Caco-2 (cell line): ENCODE results near the gene GSKIP. TPM values are rescaled to one million over a fixed set of nuclear protein-coding genes. Genes with fewer than 3 reads are reported as not detected.

ENCODE experiments used
- BruUV-seq: library from RNA; stranded (reverse); fragments of 400-500 nt; replicated peaks from 2 replicates; lab custom pipeline; 2021; lab: Mats Ljungman, UMichigan
- CTCF ChIA-PET: fragments of 300-600 bp; sonication (Branson Sonifier 250); formaldehyde crosslinking; loops from one replicate; lab custom pipeline; 2022; ENCODE audit warnings: antibody characterized with exemption; lab: Charles Lee
- POLR2A ChIA-PET: fragments of 300-600 bp; sonication (Branson Sonifier 250); formaldehyde crosslinking; loops from one replicate; lab custom pipeline; 2022; ENCODE audit warnings: antibody characterized with exemption; lab: Charles Lee
- DNase-seq, 2 experiments: peaks; one replicate each; pipeline versions ENCODE4 v3.0.0 to v3.0.0-alpha.2; 2020 to 2022
- H3K27me3 ChIP-seq: replicated peaks from 2 replicates; pipeline ENCODE4 v1.6.0; 2011; ENCODE audit warnings: low read length; ENCODE audit not compliant: control insufficient read depth, insufficient read depth
- H3K36me3 ChIP-seq: 2 replicates; pipeline ENCODE4 v1.5.1; 2011; ENCODE audit warnings: low read length; ENCODE audit not compliant: control insufficient read depth, insufficient read depth
- H3K4me1 ChIP-seq: fragments of 250-450 bp; sonication (Bioruptor Pico); 2 replicates; pipeline ENCODE4 v1.5.1; 2020; ENCODE audit warnings: mild to moderate bottlenecking
- H3K4me3 ChIP-seq: 2 replicates; pipeline ENCODE4 v1.5.1; 2011; ENCODE audit warnings: low read depth, mild to moderate bottlenecking, control low read depth, low read length
- H3K9me3 ChIP-seq: fragments of 250-450 bp; sonication (Bioruptor Pico); 2 replicates; pipeline ENCODE4 v1.5.1; 2020; ENCODE audit warnings: mild to moderate bottlenecking, moderate library complexity
- H3K27ac Mint-ChIP-seq: one replicate; pipeline ENCODE4 v1.8.0; 2022; ENCODE audit warnings: mixed read lengths; ENCODE audit not compliant: unreplicated experiment
- H3K27me3 Mint-ChIP-seq: one replicate; pipeline ENCODE4 v1.8.0; 2022; ENCODE audit warnings: mixed read lengths; ENCODE audit not compliant: insufficient read depth, unreplicated experiment
- H3K36me3 Mint-ChIP-seq: one replicate; pipeline ENCODE4 v1.8.0; 2022; ENCODE audit warnings: mild to moderate bottlenecking, mixed read lengths; ENCODE audit not compliant: insufficient read depth, unreplicated experiment
- H3K4me1 Mint-ChIP-seq: one replicate; pipeline ENCODE4 v1.8.0; 2022; ENCODE audit warnings: low read depth, mixed read lengths; ENCODE audit not compliant: unreplicated experiment
- H3K4me3 Mint-ChIP-seq: one replicate; pipeline ENCODE4 v1.8.0; 2022; ENCODE audit warnings: mild to moderate bottlenecking, moderate library complexity, mixed read lengths; ENCODE audit not compliant: unreplicated experiment
- H3K9me3 Mint-ChIP-seq: one replicate; pipeline ENCODE4 v1.8.0; 2022; ENCODE audit warnings: mixed read lengths; ENCODE audit not compliant: unreplicated experiment
- intact Hi-C: fragments of 100-400 bp; cut with micrococcal nuclease; formaldehyde crosslinking; loops from one replicate; pipeline ENCODE4 v1.10.0; 2022; ENCODE audit not compliant: unreplicated experiment
- total RNA-seq: library from RNA; stranded (reverse); gene quantifications from 2 replicates; pipeline ENCODE4 v1.2.3, GENCODE V29; 2022
- TF ChIP-seq, protein P1 (sequence below), 2 experiments: fragments of 200-600 bp in 1 of 2; IDR thresholded peaks; 1 replicate in 1 of 2; 2 replicates in 1 of 2; pipeline versions ENCODE4 v1.5.1 to v1.8.0; 2011 to 2022; ENCODE audit warnings: antibody characterized with exemption in 1 of 2, control low read depth in 1 of 2, inconsistent platforms in 1 of 2, low read depth in 1 of 2, low read length in 1 of 2, mild to moderate bottlenecking in 1 of 2, moderate library complexity in 1 of 2; ENCODE audit not compliant: insufficient read depth in 1 of 2, severe bottlenecking in 1 of 2, unreplicated experiment in 1 of 2

The GSKIP gene
- total RNA-seq, 1 experiment from 2014 or later, result 24.1 TPM

DNA sequence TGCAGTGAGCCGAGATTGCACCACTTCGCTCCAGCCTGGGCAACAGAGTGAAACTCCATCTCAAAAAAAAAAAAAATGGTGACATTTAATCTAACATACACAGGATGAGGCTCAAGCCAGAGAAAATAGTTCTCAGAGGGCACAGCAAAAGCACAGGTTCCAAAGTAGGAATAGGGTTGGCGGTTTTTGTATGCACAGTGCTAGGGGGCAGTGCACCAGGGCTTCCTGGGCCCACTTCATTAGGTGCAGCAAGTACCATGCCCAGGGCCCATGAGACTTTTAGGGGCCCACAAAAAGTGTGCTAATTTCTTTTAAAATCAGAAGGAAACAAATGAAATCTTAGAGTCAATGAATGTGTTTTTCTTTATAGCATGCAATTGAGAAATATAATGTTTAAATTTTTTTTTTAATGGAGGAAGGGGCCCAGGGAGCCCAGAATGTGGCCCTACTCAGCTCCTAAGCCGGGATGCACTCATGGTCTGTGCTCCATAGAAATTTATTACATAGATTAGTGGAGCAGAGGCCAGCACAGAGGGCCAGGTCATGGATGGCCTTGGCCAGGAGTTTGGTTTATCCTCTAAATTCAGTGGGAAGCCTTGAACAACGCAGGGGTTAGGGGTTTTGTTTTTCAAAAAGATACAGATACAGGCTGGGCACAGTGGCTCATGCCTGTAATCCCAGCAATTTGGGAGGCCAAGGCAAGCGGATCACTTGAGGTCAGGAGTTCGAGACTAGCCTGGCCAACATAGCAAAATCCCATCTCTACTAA is 30.9 kb downstream of the GSKIP start:
- Histone ChIP-seq H3K9me3 (no peaks in the 10 kb centered on the region), H3K36me3 (no peaks in the 10 kb centered on the region), H3K27me3 (no peaks in the 10 kb centered on the region), H3K4me1 (peaks cover 13% of the 10 kb centered on the region; the same call in 1 of the 2 replicates), H3K4me3 (no peak overlapping the region)
- Mint-ChIP-seq H3K27me3 (no peaks in the 10 kb centered on the region), H3K4me3 (no peak overlapping the region), H3K36me3 (peaks cover 7% of the 10 kb centered on the region), H3K9me3 (no peaks in the 10 kb centered on the region), H3K27ac (no peak overlapping the region), H3K4me1 (no peaks in the 10 kb centered on the region)
- ChIA-PET POLR2A (no interaction called here), CTCF (no interaction called here)
- intact Hi-C loops, result no loop called here
- BruUV-seq, result no TSS peak
- DNase-seq, result no peak
- TF ChIP-seq, protein P1, sequence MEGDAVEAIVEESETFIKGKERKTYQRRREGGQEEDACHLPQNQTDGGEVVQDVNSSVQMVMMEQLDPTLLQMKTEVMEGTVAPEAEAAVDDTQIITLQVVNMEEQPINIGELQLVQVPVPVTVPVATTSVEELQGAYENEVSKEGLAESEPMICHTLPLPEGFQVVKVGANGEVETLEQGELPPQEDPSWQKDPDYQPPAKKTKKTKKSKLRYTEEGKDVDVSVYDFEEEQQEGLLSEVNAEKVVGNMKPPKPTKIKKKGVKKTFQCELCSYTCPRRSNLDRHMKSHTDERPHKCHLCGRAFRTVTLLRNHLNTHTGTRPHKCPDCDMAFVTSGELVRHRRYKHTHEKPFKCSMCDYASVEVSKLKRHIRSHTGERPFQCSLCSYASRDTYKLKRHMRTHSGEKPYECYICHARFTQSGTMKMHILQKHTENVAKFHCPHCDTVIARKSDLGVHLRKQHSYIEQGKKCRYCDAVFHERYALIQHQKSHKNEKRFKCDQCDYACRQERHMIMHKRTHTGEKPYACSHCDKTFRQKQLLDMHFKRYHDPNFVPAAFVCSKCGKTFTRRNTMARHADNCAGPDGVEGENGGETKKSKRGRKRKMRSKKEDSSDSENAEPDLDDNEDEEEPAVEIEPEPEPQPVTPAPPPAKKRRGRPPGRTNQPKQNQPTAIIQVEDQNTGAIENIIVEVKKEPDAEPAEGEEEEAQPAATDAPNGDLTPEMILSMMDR (IDR thresholded peaks at IDR 0.05; ENCODE audit: insufficient read depth in 1 of 2, low read depth in 1 of 2, low read length in 1 of 2, severe bottlenecking in 1 of 2, unreplicated experiment in 1 of 2), result no peak

GRCh38 chr14:96398432-96398831 is 35.1 kb downstream of the GSKIP start:
- no peak for DNase-seq
- no peaks in the 10 kb centered on the region for H3K36me3 Mint-ChIP-seq
- no peaks in the 10 kb centered on the region for H3K9me3 Mint-ChIP-seq
- TF ChIP-seq, protein P1 (IDR thresholded peaks at IDR 0.05; ENCODE audit: insufficient read depth in 1 of 2, low read depth in 1 of 2, low read length in 1 of 2, severe bottlenecking in 1 of 2, unreplicated experiment in 1 of 2), result no peak
- H3K4me3 Mint-ChIP-seq, result no peak overlapping the region
- Histone ChIP-seq H3K4me1 (no peaks in the 10 kb centered on the region), H3K9me3 (no peaks in the 10 kb centered on the region), H3K4me3 (no peak overlapping the region), H3K27me3 (no peaks in the 10 kb centered on the region), H3K36me3 (no peaks in the 10 kb centered on the region)
- no peaks in the 10 kb centered on the region for H3K4me1 Mint-ChIP-seq
- peaks cover 5% of the 10 kb centered on the region for H3K27me3 Mint-ChIP-seq
- ChIA-PET POLR2A (interaction anchor here (0.6 kb wide), 1 partner anchor 321 kb away, joined by 3 read pairs; no protein-coding TSS in a partner anchor), CTCF (no interaction called here)
- intact Hi-C loops, result no loop called here
- no peak overlapping the region for H3K27ac Mint-ChIP-seq
- BruUV-seq, result no TSS peak

DNA sequence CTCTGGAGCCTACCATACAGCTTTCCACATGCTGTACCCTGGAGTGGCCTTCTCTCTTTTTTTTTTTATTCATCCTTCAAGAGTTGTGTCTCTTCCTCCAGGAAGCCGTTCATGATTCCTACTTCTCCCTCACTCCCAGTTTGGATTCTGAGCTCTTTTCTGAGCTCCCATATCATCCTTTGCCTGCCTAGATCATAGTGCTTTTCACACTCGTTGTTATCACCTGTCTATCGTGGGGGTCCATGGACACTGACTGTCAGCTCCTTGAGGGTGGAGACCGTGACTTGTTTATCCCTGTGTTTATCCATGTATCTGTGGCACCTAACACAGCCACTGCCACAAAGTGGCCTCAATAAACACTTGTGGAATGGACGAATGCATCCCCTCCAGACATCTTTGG is 35.6 kb downstream of the GSKIP start:
- intact Hi-C loops, result no loop called here
- ChIA-PET CTCF (no interaction called here), POLR2A (no interaction called here)
- no peaks in the 10 kb centered on the region for H3K9me3 Mint-ChIP-seq
- H3K27ac Mint-ChIP-seq, result no peak overlapping the region
- no peak overlapping the region for H3K4me3 ChIP-seq
- H3K27me3 ChIP-seq, result no peaks in the 10 kb centered on the region
- peaks cover 5% of the 10 kb centered on the region for H3K27me3 Mint-ChIP-seq
- H3K9me3 ChIP-seq, result no peaks in the 10 kb centered on the region
- DNase-seq, result no peak
- H3K4me3 Mint-ChIP-seq, result no peak overlapping the region
- no TSS peak for BruUV-seq
- H3K4me1 Mint-ChIP-seq, result no peaks in the 10 kb centered on the region
- TF ChIP-seq, protein P1 (IDR thresholded peaks at IDR 0.05; ENCODE audit: insufficient read depth in 1 of 2, low read depth in 1 of 2, low read length in 1 of 2, severe bottlenecking in 1 of 2, unreplicated experiment in 1 of 2), result no peak
- no peaks in the 10 kb centered on the region for H3K36me3 Mint-ChIP-seq
- no peaks in the 10 kb centered on the region for H3K4me1 ChIP-seq
- no peaks in the 10 kb centered on the region for H3K36me3 ChIP-seq
